HG03097 (cell line): ENCODE measurements around the gene MYH4.

Experiments
- ATAC-seq: cut with Tn5 transposase; IDR thresholded peaks from one replicate; pipeline ENCODE4 v1.9.1; 2021; ENCODE audit not compliant: unreplicated experiment, low FRiP score

Gene MYH4

DNA sequence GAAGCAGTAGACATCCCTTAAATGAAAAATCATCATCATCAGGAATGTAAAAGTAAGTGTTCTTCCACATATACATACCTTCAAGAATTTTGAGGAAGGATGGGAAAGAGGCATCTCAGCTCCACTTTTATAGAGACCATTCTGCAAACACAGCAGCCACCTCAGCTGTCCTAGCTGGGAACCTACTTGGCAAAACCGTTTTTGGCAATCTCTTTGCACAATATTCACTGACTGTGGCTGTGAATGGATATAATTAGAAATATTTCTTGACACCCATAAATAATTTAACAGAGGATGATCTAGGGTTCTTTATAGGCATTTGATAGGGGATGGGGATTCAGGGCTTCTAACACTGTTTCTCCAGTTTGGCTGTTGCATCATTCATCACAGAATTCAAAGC, at the start of gene MYH4:
MYH4 (minus strand) TSS at position 101 of the 400 bp plus-strand sequence. CDS start 2,814 bp downstream, outside the sequence.
- ATAC-seq, result no peak

- no peak for ATAC-seq
Observed at GRCh38 chr17:10518271-10519037, 49.1 kb upstream of the MYH4 start, which contains the start of gene MYH1. Gene MYH1 (minus strand): TSS chr17:10518542. CDS start chr17:10516642, 1,900 bp downstream.

DNA sequence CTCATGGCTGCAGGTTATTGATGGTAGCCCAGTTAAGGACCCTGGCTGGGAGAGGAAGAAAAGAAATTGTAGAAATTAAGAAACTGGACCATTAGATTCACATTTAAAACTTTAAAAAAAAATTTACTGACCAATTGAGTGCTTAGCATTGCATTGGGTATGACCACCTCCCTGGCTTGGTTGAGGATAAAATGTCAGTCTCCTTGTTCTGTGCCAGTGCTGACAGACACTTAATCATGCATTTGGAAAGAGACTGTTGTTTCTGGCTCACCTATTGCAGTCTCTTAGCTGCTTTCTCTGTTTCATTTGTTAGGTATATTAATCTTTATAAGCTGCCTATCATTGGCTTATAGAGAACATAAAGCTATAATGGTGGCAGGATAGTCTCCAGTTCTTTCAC, 47.3 kb upstream of the MYH4 start:
- ATAC-seq, result no peak

GRCh38 chr17:10516065-10516464, 46.7 kb upstream of the MYH4 start:
- no peak for ATAC-seq

DNA sequence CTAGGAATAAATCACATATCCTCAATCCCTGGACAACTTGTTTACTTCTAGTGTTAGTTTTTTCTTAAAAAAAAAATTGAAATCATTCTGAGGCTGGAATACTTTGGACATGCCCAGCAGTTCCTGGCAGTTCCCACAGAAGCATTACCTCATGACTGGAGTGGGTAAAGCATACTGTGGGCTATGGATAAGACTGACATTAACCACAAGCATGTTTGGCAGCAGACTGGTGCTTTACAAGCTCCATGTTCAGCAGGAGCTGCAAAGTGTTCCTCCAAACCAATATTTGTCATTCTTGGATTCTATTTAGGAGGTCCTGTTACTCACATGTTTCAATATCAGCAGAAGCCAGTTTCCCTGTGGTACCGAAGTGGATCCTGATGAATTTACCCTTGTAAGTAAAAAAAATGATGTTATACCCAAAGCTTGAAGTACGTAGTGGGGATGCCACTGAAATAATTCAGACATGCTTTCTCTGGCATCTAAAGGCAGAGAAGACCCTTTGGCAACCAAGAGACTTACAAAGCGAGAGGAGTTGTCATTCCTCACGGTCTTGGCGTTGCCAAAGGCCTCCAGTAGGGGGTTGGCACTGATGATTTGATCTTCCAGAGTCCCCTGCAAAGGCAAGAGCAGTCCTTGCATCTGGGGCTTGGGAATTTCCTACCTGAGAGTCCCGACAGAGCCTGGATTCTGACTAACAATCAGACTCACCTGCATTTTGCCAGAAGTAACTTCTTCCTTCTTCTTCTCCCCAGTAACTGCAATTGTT, 44.1 kb upstream of the MYH4 start:
- ATAC-seq, result no peak

DNA sequence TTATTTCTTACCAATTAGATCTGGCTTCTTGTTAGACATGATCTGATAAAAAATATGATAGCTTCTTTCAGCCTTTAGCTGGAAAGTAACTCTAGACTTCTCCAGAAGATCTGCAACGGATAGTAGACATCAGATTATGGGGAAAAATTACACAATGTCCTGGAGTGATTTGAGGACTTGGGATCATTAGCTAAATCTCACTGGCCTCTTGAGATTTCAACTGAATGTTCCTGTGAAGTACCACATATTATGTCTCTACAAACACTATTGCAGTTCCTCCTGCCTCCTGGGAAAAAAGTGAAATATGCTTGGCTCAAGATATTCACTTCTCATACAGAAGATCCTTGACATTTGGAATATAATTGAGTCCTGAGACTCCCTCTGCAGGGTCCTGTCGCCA, 43.5 kb upstream of the MYH4 start:
- ATAC-seq, result no peak

DNA sequence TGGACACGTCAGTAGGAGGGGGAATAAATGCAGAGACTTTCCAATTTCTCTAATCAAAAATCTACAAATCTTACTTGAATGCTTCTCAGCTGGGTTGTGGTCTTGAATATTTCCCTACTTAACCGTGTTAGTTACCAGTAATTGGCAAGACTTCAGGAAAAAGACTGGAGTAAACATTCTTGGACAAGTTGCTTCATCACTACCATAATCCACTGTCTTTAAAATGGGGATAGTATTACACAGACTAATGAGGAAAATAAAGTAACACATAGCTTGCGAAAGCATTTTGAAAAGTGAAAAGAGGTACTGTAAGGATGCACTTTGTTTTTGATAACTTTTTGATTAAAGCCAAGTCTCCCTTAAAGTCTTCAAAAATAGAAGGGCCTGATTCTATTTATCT, 30.6 kb upstream of the MYH4 start:
- ATAC-seq, result no peak

DNA sequence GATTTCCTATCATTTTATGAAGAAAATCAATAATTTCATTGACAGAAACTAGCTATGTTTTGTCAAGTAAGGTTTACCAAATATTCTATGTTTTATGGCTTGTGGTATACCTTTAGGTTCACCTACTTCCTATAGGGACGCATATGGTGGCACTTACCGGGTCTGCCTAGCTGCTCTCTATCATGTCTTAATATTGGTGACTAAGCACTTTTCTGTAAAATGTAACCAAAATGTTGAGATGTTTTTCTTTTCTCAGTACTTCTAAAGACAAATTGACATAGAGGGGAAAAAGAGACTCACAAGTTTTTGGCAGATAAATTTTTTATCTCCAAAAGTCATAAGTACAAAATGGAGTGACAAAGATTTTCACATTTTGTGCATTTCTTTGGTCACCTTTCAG, 22.6 kb upstream of the MYH4 start:
- ATAC-seq, result no peak

GRCh38 chr17:10482252-10482651, 12.9 kb upstream of the MYH4 start:
- no peak for ATAC-seq

GRCh38 chr17:10477701-10478100, 8.3 kb upstream of the MYH4 start:
- ATAC-seq, result no peak

DNA sequence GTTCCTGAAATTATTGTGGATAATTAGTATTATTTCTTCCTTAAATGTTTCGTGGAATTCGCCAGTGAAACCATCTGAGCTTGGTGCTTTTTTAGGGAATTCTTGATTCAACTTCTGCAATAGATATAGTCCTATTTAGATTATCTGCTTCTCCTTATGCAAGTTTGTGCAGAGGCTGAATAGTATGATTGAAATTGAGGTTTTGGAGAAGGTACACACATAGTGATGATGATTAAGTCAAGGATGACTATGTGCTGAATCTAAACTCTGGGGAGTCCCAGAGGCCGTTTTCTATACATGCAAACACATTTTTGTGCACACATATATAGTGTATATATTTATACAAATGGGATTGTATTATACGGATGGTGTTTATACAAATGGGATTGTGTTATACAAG, 5.2 kb upstream of the MYH4 start:
- no peak for ATAC-seq

- no peak for ATAC-seq
Observed at GRCh38 chr17:10471858-10472257, 2.5 kb upstream of the MYH4 start.

- ATAC-seq, result no peak
Observed at GRCh38 chr17:10463402-10463801, 6.0 kb downstream of the MYH4 start.

GRCh38 chr17:10460062-10460461, 9.3 kb downstream of the MYH4 start:
- no peak for ATAC-seq

DNA sequence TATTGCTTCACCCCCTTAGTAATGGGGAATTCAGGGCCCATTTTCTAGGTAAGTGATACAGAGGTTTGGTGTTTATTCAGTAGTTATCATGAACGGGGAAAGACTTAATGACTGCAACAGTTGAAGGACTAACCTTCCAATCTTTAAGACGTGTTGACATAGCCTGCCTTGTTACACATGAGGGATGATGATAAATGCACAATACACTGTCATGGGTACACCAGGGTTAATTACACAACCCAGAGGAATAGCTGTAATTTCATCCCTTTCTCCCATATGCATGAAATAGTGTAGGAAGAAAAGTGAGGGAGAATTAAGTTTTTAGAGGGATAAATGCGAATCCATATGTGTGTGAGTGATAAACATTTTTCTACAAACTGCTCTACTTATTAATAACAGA, 10.7 kb downstream of the MYH4 start:
- no peak for ATAC-seq

GRCh38 chr17:10457952-10458351, 11.4 kb downstream of the MYH4 start:
- ATAC-seq, result no peak

DNA sequence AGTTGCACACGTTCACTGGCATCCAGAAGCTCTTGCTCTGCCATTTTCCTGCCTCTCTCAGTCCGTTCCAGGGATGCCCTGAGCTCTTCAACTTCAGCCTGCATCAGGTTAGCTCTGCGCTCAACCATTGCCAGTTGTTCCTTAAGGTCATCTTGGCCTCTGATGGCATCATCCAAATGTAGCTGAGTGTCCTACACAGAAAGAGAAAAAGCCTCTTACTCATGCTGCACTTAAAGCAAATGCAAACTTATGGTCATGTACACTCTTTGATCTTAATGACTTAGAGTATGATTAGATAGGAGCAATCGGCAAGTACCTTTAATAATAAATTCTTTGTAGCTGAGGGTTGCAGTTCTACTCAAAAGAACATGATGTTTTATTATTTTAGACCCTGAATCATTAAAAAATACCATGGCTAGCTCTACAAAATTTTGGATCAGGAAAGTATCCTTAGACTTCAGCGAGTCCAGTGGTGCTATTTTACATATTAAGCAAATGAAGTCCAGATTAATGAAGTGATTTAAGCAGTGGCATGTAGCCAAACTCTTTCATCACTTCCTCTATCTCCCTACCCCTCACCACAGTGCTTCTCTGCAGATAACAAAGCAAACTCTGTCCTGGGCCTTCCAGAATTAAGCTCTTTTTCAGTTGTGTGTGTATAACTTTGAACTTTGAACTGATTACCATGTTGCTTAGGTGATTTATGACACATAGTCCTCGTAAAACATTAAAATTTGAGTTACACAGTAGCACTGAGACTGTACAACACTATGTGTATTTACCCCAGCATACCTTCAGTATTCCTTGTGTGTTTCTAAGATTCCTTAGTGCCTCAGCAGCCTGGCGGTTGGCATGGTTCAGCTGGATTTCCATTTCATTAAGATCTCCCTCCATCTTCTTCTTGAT, 22.1 kb downstream of the MYH4 start:
- no peak for ATAC-seq

- ATAC-seq, result no peak
Observed at GRCh38 chr17:10439816-10440215, 29.5 kb downstream of the MYH4 start.

DNA sequence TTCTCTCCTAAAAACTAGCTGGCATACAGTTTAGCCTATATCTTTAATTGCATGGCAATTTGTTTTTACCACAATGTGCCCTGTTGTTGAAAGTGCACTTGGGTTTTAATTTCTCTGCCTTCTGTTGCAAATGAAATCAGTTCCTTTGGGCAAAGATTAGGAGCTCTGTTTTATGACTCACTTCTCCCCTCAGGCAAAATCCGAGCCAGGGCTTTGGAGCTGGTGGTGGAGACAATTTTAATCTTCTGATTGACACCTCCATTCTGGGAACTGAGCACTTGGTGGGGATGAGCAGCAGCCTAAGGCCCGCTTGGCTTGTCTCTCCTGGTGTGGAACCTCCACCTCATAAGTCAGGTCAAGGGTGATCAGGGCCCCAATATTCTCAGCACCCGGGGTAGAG, 34.3 kb downstream of the MYH4 start:
- ATAC-seq, result no peak

DNA sequence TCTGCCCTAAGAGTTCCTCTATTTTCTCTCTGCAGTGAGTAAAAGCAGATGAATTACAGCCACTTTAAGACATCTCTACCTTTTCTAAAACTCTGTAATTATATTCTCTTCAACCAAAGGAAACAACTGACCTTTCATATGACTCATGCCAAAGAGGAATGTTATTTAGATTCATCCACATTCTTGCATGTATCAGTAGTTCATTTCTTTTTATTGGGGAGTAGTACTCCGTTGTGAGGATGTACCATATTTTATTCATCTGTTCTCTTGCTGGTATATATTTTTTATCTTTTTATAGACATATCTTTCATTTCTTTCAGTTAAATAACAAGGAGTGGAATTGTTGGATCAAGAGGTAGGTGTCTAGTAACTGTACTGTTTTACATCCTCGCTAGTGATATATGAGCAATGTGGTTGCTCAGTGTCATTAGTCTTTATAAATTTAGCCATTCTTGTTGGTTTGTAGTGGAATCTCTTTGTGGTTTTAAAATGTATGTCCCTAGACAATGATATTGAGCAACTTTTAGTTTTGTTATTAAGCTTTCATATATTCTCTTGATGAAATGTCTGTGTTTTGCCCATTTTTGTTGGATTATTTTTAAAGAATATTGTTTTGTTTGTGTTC, 39.8 kb downstream of the MYH4 start:
- no peak for ATAC-seq
